Amniotic stem cell (primary cell): Measurements from ENCODE around the gene P2RX3.

Experiments used
- DNase-seq: peaks from one replicate; lab custom pipeline; 2025; lab: John Stamatoyannopoulos, UW

P2RX3 gene

DNA sequence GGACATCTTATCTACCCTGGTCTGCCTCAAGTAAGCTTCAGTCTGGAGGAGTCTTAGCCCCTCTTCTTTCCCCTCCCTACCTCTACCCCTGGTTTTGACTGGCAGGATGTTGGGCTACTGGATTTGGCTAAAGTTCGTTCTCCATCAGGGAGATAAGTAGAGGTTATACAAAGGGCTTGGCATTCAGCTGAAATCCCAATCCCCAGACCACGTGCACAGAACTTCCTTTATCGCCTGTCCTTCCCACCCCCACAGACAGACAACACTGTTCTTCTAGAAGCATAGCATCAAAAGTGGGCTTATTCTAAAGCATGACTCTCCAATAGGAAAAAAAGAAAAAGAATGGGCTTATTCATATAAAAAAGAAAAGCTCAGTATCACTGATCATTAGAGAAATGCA, 35.0 kb downstream of the P2RX3 start:
- DNase-seq = no peak

- no peak for DNase-seq
Measured at GRCh38 chr11:57374966-57375365, 36.8 kb downstream of the P2RX3 start.

- DNase-seq = no peak
Measured at GRCh38 chr11:57375490-57375889, 37.3 kb downstream of the P2RX3 start.

DNA sequence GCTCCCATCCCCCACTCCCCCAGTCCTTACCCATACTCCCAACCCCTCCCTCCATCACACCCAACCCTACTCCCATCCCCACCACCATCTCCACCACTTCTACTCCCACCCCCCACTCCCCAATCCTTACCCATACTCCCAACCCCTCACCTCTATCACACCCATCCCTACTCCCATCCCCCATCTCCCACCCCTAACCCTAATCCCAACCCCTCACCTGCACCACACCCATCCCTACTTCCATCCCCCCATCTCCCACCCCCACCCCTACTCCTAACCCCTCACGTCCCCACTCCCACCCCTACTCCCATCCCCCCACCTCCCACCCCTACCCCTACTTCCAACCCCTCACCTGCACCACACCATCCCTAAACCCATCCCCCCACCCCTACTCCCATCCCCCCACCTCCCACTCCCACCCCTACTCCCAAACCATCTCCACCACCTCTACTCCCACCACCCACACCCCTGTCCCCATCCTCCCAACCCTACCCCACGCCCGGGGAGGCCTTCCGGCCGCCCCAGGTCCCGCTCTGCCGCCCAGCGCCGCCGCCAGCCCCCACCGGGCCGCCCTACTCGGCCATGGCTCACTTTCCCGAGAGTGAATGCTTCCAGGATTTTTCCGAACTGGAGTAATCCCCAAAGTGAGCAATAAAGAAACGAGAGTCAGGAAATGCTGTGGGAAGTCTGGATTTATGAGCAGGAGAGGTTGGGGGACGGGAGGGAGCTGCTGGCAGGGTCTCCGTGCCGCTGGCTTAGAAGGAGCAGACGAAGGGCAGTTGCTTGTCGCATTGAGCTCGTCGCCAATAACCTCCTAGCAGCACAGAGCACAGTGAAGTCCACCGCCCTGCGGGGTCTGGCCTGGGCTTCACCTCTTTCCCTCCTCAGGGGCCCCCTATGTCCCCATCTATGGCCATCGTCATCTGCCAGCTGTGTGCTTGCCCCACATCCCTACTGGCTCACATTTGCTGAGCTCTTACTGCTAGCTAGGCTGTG, 38.2 kb downstream of the P2RX3 start:
- no peak for DNase-seq

DNA sequence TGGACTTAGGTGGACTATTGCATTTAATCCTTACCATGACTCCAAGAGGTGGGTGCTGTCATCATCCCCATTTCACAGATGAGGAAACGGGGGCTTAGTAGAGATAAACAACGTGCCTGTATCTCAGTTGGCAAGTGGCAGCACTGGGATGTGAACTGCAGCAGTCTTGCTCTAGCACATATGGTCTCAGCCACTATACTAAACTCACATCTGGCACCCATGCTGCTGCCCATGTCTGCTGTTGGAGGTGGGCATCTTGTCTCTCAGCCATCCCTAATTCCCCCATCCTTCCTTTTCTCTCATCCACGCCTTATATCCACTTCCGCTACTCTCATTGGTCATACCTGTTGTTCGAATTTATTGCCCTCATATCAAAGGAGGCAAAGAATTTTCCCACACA, 39.0 kb downstream of the P2RX3 start:
- no peak for DNase-seq

DNA sequence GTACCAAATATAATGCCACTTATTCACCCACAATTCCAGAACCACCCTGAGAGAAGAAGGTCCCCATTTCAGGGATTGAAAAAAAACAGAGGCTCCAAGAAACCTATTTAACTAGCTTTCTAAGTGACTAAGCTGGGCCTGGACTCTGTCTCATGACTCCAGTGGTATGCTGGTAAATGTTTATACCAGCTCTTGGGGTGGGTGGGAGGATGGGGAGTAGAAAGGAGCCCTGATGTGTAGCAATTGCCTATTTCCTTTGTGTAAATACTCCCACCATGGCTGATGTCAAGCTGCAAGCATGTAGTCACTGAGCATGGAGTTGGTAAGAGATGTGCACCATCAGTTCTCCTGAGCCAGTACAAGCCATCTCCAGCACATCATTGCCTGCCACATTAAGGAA, 40.0 kb downstream of the P2RX3 start:
- no peak for DNase-seq

- no peak for DNase-seq
Measured at GRCh38 chr11:57379732-57380131, 41.6 kb downstream of the P2RX3 start.

- no peak for DNase-seq
Measured at GRCh38 chr11:57380975-57381374, 42.8 kb downstream of the P2RX3 start, which contains the start of gene PRG3. Gene PRG3 (minus strand): TSS chr11:57381150. CDS start chr11:57380708, 442 bp downstream.

DNA sequence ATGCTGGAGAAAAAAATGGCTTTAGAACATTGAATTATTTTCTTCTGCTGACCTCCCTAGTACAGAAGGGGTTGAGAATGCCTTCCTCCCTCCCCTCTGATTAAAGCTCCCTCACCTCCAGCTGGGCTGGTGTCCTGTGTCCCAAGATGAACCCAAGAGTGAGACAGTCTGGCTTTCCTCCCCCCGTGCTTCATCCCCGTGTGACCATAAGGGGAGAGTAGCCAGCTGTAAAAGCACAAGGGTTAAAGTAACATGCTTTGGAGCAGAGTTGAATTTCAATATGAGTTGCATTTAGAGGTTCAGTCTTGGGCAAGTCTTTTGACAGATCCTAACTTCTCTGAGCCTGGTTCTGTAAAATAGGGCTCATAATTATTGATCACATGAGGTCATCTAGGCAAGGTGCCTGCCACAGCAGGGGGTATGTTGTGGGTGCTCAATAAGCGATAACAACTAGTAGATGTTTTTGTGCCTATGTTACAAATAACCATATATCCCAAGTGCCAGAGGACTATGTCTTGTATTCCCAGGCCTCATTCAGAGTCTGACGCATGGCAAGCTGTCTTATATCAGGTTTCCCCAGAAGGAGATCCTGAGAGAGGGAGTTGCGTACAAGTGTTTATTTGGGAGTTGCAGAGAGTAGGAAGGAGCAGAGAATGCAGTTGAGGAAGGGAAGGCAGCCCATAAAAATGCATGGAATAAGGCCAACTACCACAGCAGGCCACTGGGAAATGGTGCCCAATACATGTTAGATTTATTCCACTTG, 48.2 kb downstream of the P2RX3 start:
- DNase-seq = no peak

DNA sequence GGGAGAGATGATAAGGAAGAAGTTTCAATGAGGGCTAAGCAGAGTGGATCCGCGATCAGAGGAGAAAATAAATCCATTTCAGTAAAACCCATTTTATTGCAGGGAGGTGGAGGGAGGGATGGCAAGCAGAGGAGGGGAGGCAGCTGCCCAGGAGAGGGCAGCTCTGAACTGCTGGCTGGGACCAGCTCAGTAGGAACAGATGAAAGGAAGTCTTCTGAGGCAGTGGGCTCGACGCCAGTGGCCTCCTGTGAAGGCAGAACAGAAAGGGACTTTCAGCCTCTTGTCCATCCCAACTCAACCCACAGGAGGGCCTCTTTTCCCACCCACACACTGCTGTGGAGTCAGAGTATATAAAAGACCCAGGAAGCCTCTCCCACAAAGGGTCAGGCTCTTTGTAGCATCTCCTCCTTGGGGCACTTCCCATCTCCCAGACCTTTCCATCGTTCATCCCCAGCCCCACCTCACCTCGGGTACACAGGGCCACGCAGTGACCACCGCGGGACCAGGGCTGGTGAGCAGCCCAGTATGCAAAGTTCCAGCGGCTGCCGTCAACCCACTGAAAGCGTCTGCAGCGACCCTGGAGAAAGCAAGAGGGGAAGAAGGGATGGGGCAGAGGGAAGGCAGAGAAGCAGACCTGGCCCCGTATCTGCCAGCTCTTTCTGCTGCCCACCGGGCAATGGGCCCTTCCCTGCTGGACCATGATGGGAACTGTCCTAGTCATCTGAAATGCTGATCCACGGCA, 49.3 kb downstream of the P2RX3 start:
- no peak for DNase-seq

- no peak for DNase-seq
Measured at GRCh38 chr11:57390535-57390934, 52.4 kb downstream of the P2RX3 start, which contains the start of gene PRG2. Gene PRG2 (minus strand): TSS chr11:57390650. CDS start chr11:57389944, 706 bp downstream.

DNA sequence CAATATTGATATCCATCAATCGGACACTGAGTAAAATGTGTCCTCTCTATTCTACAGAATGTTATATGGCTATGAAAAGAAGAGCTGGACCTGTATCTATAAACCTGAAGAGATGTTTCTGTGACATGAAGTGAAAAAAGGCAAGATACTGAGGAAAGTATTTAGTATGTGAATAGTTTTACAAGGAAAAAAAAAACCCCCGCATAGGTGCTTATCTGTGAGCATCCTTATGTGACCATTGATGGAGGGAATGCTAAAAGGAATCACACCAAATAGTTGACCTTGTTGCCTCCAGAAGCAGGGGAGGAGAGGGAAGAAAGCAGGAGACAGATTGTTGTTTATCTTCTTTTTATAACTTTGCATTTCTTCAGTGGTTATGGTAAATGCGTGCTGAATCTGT, 53.0 kb downstream of the P2RX3 start:
- no peak for DNase-seq

GRCh38 chr11:57391539-57391938, 53.4 kb downstream of the P2RX3 start:
- no peak for DNase-seq

DNA sequence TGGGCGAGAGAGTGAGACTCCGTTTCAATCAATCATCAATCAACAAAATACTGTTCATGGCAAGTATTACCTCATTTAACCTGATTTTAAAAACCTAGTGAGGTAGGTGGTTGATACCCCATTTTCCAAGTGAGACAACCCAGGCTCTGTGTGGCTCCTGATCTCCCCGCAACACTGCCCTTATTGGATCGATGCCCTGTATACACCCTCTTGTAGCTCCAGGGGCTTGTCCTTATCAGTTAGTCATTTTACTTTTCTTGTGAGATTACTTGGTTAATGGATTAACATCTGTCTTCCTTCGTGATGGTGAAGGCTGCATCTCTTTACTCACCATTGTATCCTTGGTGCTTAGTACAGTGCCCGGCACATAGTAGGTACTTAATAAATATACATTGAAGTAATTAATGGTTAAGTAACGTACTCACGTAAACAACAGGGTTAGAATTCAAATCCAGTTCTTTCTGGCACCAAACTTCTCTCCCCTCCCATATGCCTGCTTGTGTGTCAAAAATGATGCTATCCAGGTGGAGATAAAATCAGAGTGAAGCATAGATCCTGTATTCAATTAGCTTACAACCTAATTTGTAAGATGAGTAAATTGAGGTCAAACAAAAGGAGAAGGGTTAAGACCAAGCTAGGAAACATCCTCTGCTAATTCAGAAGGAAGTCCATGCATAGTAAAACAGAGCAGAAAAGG, 54.1 kb downstream of the P2RX3 start:
- DNase-seq = no peak

GRCh38 chr11:57392763-57393105, 54.6 kb downstream of the P2RX3 start:
- no peak for DNase-seq

DNA sequence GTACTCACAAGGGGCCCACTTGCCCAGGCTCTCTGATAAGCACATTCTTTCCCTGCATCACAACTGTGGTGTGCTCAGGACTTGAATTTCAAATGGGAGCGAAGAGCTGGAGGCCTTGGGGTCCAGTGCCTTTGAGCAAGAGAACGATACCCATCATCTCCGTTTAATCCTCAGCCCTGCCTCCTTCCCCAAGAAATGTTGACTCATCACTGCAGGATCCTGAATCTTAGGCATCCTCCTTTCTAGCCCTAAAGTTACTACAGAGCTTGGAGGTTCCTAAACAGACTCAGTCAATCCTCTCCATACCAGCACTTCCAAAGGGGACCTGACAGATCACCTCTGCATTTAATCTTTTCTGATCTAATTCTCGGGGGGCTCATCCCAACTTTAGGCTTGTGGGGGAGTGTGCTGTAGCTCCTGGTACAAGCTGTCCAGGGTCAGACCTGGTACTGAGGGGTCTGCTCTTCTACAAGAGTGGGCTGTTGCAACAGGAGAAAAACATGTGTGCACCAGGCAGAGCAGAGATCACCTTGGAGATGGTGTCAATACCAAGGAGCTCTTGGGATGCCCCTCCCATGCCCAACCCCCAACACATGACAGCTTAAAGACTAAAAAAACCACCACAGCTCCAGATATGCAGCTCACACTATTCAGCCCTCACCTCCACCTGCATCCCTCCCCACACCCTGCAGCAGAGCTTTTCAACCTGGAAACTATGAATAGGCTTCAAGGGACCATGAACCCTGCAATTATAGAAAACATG, 56.2 kb downstream of the P2RX3 start:
- DNase-seq = no peak

DNA sequence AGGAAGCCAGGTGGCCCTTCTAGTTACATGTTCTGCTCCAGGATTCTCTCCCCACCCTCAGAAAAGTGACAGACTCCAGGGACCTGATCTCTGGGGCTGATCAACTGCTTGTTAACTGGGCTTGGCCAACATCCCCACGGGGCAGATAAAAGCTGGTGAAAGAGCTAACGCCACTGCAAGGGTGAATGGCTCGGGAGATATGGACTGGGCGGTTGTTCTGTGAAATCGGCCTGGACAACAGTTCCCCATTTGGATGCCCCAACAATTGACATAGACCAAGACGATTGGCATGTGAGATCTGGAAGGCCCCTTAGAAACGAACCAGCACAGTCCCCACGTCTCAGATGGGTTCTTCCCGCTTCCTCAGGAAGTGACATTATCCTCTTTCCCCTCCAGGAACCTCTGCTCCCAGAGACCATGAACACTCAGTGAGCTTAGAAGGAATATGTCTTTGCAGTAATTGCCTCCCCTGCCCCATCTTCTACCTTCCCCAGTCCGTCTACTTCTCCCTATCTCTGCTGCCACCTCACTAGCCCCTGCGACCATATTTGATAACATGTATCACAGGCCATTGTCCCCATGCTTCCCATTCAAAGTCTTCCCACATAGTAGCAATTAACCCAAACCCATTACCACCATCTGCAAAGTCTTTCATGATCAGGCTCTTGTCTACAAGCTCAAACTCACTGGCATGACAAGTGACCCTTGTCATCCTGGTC, 57.9 kb downstream of the P2RX3 start:
- DNase-seq = no peak

DNA sequence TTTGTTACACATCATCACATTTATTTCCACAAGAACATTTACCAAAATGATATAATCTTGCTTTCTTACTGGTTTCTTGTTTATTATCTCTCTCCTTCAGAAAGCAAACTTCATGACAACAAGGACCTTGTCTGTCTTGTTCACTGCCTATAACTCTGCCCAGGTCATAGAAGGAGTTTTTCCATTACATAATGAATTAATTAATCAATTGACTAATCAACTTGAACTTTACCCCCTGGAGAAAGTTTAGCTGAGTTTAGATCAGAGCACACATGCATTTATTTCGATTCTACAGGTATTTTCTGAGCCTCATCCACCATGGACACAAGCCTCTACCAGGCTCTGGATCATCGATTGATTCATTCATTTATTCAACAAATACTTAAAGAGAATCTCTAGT, 58.6 kb downstream of the P2RX3 start:
- DNase-seq = no peak

- no peak for DNase-seq
Measured at GRCh38 chr11:57397394-57397990, 59.3 kb downstream of the P2RX3 start.

- DNase-seq = no peak
Measured at GRCh38 chr11:57399221-57399620, 61.1 kb downstream of the P2RX3 start.
